Chondrocyte (in vitro differentiated cells): ENCODE measurements around the gene ZC3HAV1. TPM values are rescaled to one million over a fixed set of nuclear protein-coding genes. Genes with fewer than 3 reads are reported as not detected.

Experiments used
- DNase-seq: peaks from one replicate; pipeline ENCODE4 v3.0.0; 2021; ENCODE audit warnings: mixed read lengths, low spot score
- H3K27ac Mint-ChIP-seq: one replicate; pipeline ENCODE4 v1.8.0; 2021; ENCODE audit warnings: mild to moderate bottlenecking, moderate library complexity, mixed read lengths; ENCODE audit not compliant: unreplicated experiment
- H3K27me3 Mint-ChIP-seq: 2 replicates; pipeline ENCODE4 v1.8.0; 2021; ENCODE audit warnings: low read depth, mixed read lengths
- H3K36me3 Mint-ChIP-seq: 2 replicates; pipeline ENCODE4 v1.8.0; 2021; ENCODE audit warnings: low read depth, mixed read lengths
- H3K4me1 Mint-ChIP-seq: 2 replicates; pipeline ENCODE4 v1.8.0; 2021; ENCODE audit warnings: low read depth, mild to moderate bottlenecking, mixed read lengths
- H3K4me3 Mint-ChIP-seq: one replicate; pipeline ENCODE4 v1.8.0; 2021; ENCODE audit warnings: mild to moderate bottlenecking, moderate library complexity, mixed read lengths; ENCODE audit not compliant: unreplicated experiment
- H3K9me3 Mint-ChIP-seq: 2 replicates; pipeline ENCODE4 v1.8.0; 2021; ENCODE audit warnings: low read depth, mixed read lengths
- CTCF ChIP-seq: fragments of 200-600 bp; sonication (generic); IDR thresholded peaks from 2 replicates; pipeline ENCODE4 v1.5.0; 2021; ENCODE audit warnings: antibody characterized with exemption, mild to moderate bottlenecking, moderate library complexity
- total RNA-seq: library from RNA; stranded (reverse); gene quantifications from 3 replicates; pipeline ENCODE4 v1.2.1, GENCODE V29; 2021

ZC3HAV1 gene
- total RNA-seq, 1 donor from 2014 or later = 34.1 TPM

GRCh38 chr7:139116999-139117398 is 7.5 kb upstream of the ZC3HAV1 start:
- H3K9me3 Mint-ChIP-seq = no peaks in the 10 kb centered on the region
- no peaks in the 10 kb centered on the region for H3K36me3 Mint-ChIP-seq
- H3K4me3 Mint-ChIP-seq = no peak overlapping the region
- no peaks in the 10 kb centered on the region for H3K27me3 Mint-ChIP-seq
- DNase-seq = no peak
- H3K27ac Mint-ChIP-seq = no peak overlapping the region
- peaks cover 8% of the 10 kb centered on the region for H3K4me1 Mint-ChIP-seq
- TF ChIP-seq CTCF = no peak

- no peak overlapping the region for H3K27ac Mint-ChIP-seq
- H3K4me1 Mint-ChIP-seq = peaks cover 8% of the 10 kb centered on the region
- H3K9me3 Mint-ChIP-seq = no peaks in the 10 kb centered on the region
- no peak overlapping the region for H3K4me3 Mint-ChIP-seq
- H3K27me3 Mint-ChIP-seq = no peaks in the 10 kb centered on the region
- TF ChIP-seq CTCF = no peak
- DNase-seq = no peak
- H3K36me3 Mint-ChIP-seq = no peaks in the 10 kb centered on the region
Measured at GRCh38 chr7:139115104-139115503, 5.6 kb upstream of the ZC3HAV1 start.

GRCh38 chr7:139114585-139114984 is 5.1 kb upstream of the ZC3HAV1 start:
- no peak for DNase-seq
- no peak for TF ChIP-seq CTCF
- no peaks in the 10 kb centered on the region for H3K27me3 Mint-ChIP-seq
- H3K27ac Mint-ChIP-seq = no peak overlapping the region
- H3K36me3 Mint-ChIP-seq = no peaks in the 10 kb centered on the region
- H3K4me1 Mint-ChIP-seq = peaks cover 14% of the 10 kb centered on the region
- H3K4me3 Mint-ChIP-seq = no peak overlapping the region
- no peaks in the 10 kb centered on the region for H3K9me3 Mint-ChIP-seq

GRCh38 chr7:139114018-139114417 is 4.5 kb upstream of the ZC3HAV1 start:
- no peaks in the 10 kb centered on the region for H3K27me3 Mint-ChIP-seq
- H3K4me1 Mint-ChIP-seq = peaks cover 14% of the 10 kb centered on the region
- H3K27ac Mint-ChIP-seq = no peak overlapping the region
- no peaks in the 10 kb centered on the region for H3K36me3 Mint-ChIP-seq
- TF ChIP-seq CTCF = no peak
- no peak for DNase-seq
- H3K9me3 Mint-ChIP-seq = no peaks in the 10 kb centered on the region
- H3K4me3 Mint-ChIP-seq = no peak overlapping the region

- no peak for TF ChIP-seq CTCF
- H3K27ac Mint-ChIP-seq = no peak overlapping the region
Measured at GRCh38 chr7:139112741-139113250, 3.3 kb upstream of the ZC3HAV1 start.

More at GRCh38 chr7:139112741-139113250, 3.3 kb upstream of the ZC3HAV1 start:
- Mint-ChIP-seq H3K4me3 (no peak overlapping the region), H3K36me3 (no peaks in the 10 kb centered on the region), H3K4me1 (peaks cover 12% of the 10 kb centered on the region), H3K27me3 (no peaks in the 10 kb centered on the region), H3K9me3 (no peaks in the 10 kb centered on the region)
- DNase-seq = no peak
